ENCODE measurements around the gene HYAL4.

- TF ChIP-seq, protein P1, sequence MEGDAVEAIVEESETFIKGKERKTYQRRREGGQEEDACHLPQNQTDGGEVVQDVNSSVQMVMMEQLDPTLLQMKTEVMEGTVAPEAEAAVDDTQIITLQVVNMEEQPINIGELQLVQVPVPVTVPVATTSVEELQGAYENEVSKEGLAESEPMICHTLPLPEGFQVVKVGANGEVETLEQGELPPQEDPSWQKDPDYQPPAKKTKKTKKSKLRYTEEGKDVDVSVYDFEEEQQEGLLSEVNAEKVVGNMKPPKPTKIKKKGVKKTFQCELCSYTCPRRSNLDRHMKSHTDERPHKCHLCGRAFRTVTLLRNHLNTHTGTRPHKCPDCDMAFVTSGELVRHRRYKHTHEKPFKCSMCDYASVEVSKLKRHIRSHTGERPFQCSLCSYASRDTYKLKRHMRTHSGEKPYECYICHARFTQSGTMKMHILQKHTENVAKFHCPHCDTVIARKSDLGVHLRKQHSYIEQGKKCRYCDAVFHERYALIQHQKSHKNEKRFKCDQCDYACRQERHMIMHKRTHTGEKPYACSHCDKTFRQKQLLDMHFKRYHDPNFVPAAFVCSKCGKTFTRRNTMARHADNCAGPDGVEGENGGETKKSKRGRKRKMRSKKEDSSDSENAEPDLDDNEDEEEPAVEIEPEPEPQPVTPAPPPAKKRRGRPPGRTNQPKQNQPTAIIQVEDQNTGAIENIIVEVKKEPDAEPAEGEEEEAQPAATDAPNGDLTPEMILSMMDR (IDR thresholded peaks at IDR 0.05): no peak
- no peak for TF ChIP-seq POLR2AphosphoS5 (IDR thresholded peaks at IDR 0.05; ENCODE audit: insufficient read depth in 1 of 2, low read depth in 1 of 2)
Measured at GRCh38 chr7:123872908-123873307, 27.9 kb downstream of the HYAL4 start.

Data from vagina (tissue), 2 donors.